NCI-H1048 (cell line): ENCODE measurements around the gene SRMS.

Experiments
- DNase-seq: peaks from one replicate; lab custom pipeline; 2025; lab: John Stamatoyannopoulos, UW

The SRMS gene

GRCh38 chr20:63538204-63539091, 9.1 kb downstream of the SRMS start:
- no peak for DNase-seq

DNA sequence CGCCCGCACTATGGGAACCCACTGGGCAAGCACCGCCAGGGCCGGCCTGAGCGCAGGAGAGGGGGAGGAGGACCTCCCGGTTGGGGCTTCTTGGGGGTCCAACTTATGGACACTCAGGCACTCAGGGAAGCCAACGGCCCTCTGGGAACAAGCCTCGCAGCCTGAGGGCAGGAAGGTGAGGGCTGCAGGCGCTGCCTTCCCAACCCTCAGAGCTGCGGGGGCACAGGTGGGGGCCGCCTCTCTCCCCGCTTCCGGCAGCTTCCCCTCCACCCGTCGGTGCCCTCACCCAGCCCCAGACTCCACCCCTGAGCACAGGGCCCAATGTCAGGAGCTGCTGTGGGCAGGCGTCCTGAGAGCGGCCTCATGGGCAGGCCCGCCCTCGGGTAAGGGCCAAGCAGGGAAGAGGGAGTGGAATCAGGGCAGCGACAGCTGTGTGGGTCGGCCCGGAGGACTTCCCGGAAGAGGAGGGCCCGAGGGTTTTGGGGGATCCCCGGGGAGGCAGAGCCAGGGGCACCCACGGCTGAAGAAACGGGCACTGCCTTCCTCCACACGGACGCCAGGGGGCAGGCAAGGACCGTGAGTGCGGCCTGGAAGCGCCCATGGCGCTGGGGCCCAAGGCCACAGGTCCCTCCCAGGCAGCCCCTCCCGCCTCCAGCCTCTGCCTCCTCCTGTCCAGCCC, 9.9 kb downstream of the SRMS start:
- DNase-seq: no peak

- DNase-seq: no peak
Observed at GRCh38 chr20:63536997-63537524, 10.5 kb downstream of the SRMS start, which contains the start of gene PTK6. Gene PTK6 (minus strand): TSS chr20:63537376. CDS start chr20:63537314, 62 bp downstream.

DNA sequence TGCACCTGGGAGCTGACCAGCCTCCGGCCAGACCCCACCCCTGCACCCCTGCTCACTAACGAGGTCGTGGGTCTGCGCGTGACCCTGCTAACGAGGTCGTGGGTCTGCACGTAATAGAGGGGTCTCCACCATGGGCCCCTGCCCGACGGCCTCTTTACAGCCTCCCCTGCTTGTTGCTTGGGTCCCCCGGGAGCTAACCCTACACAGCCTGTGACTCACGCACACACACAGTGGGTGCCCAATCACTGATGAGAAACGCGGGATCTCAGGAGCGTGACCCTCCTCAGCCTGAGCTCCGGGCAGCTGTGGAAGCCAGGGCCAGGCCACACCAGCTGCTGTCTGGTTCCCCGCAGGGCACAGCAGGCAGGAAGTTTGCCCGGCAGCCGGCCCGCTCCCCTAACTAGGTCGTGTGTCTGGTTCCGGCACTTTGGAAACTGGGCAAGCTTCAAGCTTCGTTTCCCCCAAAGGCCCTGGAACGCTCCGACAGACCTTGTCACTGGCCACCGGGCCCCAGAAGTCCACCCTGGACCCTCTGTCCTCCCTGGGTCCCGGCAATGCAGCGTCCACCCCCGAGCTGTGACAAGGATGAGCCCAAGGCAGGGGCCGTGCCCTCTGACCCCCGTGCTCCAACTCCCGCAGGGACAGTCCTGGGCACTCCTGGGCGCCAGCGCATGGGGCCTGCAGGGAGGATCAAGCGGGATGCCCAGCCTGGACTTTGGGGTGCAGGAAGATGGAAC, 11.1 kb downstream of the SRMS start:
- no peak for DNase-seq

DNA sequence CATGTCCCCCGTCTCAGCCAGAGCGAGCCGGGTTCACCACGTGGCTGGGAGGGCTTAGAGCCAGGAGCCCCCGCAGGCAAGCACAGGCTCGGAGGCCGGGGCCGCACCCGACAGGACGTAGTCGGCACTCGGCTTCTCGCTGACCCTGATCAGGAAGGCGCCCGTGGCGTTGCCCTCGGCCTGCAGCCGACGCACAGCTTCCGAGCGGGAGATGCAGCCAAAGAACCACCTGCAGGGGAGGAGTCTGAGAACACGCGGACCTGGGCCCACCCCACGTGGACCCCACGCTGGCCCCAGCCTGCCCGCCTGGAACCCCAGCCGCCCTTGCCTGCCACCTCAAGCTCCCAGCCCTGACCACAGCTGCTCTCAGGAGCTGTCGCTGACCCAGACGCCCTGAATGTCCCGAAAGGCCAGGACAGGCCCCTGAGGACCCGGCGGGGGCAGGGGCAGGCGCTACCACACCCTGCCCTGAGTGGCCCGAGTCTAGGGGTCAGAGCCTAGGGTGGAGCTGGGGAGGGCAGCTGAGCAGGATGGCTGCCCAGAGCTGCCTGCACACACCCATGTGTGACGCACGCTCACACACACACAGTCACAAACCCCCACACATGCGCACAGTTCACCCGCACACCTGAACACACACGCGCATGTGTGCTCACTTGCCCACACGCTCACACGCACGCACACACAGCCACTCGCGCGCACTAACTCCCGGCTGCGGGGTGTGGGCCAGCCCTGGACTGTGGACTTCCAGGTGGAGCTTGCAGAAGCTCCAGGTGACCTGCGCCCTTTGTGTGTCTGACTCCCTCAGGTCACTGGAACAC, 12.5 kb downstream of the SRMS start:
- no peak for DNase-seq

DNA sequence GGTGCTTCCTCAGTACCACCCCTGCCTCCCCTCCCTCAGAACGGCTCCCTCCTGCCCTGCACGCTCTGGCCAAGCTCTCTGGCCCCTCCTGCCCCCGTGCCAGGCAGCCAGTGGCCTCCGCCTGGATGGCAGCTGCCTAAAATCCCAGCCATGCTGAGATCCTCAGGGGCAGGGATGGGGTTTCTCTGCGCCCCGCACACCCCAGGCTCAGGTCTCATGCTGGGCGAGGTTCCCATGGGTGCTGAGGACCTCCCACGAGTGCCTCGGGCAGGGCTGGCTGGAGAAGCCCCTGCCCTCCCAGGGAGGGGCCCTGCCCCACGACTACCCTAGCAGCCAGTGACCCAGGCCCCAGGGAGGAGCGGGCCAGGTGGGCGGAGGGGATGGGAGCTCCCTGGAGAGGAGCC, 13.1 kb downstream of the SRMS start:
- DNase-seq: no peak

DNA sequence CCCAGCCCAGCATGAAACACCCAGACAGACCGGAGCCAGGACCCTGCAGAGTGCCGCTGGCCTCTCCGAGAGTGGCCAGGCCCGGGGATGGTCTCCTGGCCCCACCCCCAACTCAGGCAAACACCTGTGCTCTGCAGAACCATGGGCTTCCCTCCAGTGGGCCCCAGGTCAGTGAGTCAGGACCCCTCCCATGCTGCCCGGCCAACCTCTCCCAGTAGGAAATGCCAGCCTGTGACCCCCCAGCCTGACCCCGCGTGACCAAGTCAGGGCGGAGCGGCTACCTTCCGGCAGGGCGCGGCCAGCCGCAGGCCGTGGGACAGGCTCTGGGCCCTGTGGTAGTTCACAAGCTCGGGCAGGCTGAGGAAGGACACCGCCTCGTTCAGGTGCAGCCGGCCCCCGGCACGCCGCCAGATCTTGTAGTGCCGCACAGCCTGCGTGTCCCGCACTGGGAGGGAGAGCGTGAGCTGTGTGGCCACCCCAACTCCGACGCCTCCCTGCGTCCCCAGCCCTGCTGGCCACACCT, 13.6 kb downstream of the SRMS start:
- DNase-seq: no peak

GRCh38 chr20:63533388-63533787, 14.2 kb downstream of the SRMS start:
- DNase-seq: no peak

DNA sequence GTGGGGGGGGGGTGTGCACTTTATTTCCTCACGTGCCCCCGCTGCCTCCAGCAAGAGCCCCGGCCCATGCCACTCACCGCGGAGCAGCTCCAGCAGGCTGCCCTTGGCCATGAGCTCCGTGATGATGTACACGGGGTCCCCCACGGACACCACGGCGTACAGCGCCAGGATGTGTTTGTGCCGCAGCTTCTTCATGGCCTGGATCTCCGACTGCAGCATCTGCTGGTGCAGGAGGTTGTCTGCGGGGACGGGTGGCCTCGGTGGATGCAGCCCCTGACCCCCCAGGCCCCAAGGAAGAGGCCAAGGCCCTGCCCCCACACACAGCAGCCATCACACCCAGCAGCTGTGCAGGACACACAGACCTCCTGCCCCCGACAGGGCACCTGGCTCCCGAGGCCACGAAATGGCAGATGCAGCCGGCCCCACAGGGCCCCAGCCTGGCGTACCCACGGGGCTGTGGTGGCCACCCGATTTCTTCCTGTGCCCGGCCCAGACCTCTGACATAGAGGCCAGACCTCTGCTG, 15.0 kb downstream of the SRMS start:
- no peak for DNase-seq

GRCh38 chr20:63531686-63532448, 15.7 kb downstream of the SRMS start:
- DNase-seq: no peak

GRCh38 chr20:63530788-63531160, 16.8 kb downstream of the SRMS start:
- no peak for DNase-seq

DNA sequence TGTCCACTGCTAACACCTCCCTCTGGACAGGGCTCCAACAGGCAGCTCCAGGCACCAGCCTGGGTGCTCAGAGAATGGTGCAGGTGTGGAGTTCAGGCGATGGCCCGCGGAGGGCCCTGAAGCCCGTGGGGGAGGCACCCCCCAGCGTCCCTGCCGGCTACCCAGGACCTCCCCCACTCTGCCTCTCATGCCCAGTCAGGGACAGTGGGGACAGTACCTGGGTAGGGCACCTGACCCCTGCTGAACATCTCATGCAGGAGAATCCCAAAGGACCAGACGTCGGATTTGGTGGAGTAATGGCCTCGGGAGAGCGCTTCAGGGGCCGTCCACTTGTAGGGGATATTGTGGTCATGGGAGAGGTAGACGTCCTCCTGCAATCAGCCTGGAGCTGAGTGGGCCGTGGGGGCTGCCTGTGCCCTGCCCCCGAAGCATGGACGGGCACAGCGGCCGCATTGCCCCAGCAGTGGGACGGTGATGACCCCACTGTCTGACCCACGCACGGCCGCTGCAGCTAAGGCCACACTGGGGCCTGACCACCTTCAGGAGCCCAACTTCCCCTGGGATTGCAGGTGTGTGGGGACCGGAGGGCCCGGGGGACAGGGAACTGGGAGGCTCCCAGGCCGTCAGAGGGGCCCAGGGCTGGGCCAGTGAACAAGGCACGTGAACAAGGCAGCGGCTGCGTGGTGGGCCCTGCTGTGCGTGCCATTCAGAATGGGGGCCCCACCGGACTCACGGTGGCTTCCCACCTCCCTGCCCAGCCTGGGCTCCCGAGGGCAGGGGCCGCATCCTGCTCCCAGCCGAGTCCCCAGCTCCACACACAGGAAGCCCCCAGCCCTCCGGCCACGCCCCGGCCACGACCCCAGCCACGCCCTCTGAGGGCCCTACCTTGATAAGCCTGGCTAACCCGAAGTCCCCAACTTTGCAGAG, 17.4 kb downstream of the SRMS start:
- DNase-seq: no peak

DNA sequence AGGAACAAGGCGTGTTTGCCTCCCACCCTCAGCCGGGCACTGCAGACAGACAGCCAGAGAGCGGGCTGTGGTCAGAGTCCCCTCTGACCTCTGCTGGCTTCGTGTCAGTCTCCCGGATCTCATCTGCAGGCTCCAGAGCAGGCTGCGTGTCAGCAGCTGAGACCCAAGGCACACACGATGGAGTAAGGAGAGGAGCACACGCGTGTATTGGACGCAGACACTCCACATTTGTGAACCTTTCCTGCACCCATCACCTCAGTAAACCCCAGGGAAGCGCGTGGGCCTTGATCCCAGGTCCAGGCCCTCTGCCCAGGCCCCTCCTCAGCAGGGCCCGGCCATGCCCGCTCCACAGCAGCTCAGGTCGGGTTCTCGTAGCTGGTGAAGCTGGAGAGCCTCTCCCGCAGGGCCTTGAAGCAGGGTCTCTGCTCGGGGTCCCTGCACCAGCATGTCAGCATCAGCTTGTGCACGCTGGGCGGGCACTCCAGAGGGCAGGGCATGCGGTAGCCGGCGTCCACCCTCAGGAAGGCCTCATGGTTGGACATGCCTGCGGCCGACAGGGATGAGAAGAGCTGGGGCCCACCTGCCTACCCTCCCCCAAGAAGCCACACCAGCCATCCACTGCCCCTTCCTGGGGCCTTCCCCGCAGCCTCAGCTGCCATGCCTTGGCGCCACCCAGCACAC, 18.2 kb downstream of the SRMS start:
- DNase-seq: no peak

- no peak for DNase-seq
Observed at GRCh38 chr20:63527184-63527583, 20.4 kb downstream of the SRMS start.

GRCh38 chr20:63525971-63526370, 21.6 kb downstream of the SRMS start:
- no peak for DNase-seq

DNA sequence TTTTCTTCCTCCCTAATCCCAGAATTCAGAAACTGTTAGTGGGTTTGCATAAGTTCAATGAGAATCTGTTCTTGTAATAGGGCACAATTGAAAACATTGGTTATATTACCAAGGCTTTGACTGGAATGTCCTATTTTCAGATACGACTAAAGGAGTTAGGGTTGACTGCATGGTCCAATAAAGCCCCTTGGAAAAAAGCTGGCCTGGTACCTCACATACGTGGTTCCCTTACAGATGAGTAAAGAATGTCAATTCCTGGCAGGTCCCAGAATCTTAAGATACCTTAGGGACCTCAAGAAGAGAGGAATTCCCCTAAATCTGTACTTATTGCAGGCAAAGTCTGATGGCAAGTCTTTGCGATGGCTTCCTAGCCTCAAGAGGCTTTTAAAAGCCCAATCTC, 22.4 kb downstream of the SRMS start:
- DNase-seq: no peak

GRCh38 chr20:63522981-63523611, 24.5 kb downstream of the SRMS start:
- DNase-seq: no peak
